ENCODE results near the gene WWP2.

The WWP2 gene

GRCh38 chr16:69890114-69890891 lies 128.2 kb downstream of the WWP2 start:
- no peak for DNase-seq (ENCODE audit: low read depth)

DNA sequence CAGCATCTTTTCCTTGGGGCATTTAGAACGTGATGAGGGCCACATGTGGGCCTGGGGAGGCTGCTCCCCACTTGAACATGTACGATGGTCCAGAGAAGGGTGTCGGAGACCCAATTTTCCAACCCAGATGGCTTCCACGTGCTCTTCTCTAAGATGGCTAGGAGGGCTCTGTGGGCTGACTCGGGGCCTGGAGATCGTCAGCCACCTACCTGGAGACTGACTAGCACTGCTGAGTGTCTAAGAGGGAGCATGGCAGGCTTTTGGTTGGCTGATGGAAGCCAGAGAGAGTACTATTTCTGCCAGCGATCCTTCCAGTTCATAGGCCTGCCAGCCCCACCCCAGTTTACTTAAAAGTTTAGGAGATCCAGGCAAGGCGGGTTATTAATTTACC lies 128.8 kb downstream of the WWP2 start:
- DNase-seq (ENCODE audit: low read depth), result no peak

DNA sequence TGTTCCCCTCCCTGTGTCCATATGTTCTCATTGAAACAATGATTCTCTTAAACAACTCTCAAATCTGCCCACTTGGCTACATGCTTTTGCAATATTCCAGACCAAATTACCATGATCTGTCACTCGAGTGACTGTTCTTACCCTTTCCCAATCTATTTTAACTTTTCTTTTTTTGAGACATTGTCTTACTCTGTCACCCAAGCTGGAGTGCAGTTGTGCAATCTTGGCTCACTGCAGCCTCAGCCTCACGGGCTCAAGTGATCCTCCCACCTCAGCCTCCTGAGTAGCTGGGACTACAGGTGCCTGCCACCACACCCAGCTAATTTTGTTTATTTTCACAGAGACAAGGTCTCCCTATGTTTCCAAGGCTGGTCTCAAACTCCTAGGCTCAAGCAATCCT lies 130.2 kb downstream of the WWP2 start:
- no peak for DNase-seq (ENCODE audit: low read depth)

DNA sequence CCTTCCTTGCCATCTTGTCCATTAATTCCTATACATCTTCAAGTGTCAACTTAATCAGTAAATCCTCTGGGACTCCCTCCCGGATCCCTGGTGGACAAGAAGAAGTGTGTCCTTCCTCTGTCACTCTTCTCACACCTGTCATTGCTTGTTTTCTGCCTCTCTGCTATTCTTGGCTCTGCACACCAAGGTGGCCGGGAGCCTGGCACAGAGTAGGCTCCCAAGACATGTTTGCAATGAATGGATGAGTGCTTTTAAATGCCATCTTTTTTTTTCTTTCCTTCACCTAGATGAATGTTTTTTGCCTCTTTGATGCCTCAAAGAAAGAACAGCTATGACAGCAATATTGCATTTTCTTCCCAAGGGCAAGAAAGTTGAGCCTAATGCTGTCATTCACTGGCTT lies 131.0 kb downstream of the WWP2 start:
- DNase-seq (ENCODE audit: low read depth), result no peak

GRCh38 chr16:69894676-69895075 lies 132.5 kb downstream of the WWP2 start:
- no peak for DNase-seq (ENCODE audit: low read depth)

GRCh38 chr16:69903865-69904415 lies 141.8 kb downstream of the WWP2 start:
- no peak for DNase-seq (ENCODE audit: low read depth)

- no peak for DNase-seq (ENCODE audit: low read depth)
Observed at GRCh38 chr16:69904495-69905170, 142.5 kb downstream of the WWP2 start.

- no peak for DNase-seq (ENCODE audit: low read depth)
Observed at GRCh38 chr16:69905171-69905555, 143.0 kb downstream of the WWP2 start.

- DNase-seq (ENCODE audit: low read depth), result no peak
Observed at GRCh38 chr16:69906838-69907401, 144.8 kb downstream of the WWP2 start.

DNA sequence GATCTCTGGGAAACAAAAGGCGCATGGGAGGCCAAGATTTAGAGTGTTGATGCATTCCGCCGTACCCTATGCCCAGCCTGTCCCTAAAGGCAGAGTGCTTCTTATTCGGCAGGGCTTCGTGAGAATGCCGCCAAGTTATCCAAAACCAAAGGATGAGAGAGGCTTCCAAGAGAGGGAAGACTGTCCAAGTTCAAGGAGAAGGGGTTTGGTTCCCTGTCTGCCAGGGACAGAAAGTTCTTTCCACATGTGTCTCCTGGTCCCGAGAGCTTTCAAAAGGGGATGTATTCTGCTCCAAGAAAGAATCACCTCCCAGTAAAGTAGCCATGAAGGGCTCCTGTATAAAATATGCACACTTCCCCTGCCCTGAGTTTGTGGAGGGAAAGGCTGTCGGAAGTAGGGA lies 146.9 kb downstream of the WWP2 start:
- no peak for DNase-seq (ENCODE audit: low read depth)

GRCh38 chr16:69909760-69910159 lies 147.6 kb downstream of the WWP2 start:
- no peak for DNase-seq (ENCODE audit: low read depth)

DNA sequence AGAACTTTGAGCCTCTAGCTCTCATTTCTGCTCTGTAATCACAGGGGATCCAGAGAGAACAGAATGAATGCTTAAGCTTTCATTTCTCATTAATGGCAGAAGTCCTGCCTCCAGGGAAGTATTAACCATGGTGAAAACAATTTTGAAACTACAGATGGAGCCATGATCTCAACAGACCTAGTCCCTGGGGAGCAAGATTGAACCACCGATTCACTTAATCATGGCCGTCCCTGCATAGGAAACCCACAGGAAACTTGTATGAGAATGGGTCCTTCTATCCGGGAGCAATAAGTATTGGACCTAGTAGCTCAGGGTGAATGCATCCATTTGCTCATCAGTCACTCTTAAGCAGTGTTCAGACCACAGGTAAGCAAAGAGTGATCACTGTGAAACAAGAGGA lies 148.8 kb downstream of the WWP2 start:
- DNase-seq (ENCODE audit: low read depth), result no peak

DNA sequence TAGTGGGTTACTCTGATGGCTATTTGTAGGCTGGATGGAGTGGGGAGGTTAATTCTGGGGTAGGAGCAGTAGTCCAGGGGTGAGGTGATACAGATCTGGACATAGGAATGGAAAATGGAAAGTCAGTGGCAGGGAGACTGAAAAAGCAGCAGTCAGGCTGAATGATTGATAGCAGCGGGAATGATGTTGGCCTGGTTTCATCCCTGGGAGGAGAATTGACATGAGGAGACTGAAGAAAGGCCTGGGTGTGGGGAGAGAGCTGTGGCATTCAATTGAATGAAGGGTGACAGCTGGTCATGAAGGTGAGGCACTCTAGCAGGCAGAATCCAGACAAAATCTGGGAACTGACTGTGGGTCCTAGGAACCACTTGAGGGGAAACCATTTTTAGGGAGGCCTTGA lies 154.3 kb downstream of the WWP2 start:
- no peak for DNase-seq (ENCODE audit: low read depth)

DNA sequence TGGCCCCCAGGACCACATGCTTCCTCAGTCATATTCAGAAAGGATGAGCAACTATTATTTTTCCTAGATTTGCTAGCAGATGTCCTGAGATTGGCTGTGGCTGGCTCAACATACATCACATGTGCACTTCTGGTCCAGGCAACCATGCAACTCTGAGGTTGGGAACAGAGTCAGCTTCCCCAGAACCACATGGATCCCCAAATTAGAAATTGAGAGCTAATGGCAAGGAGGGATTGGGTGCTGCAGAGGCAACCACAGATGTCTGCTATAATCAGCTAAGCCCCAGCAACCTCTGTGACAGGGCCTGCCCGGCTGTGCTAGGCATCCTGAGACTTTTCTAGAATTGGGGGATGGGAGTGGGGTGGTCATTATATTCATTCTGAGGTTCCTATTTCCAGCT lies 155.2 kb downstream of the WWP2 start:
- DNase-seq (ENCODE audit: low read depth), result no peak

DNA sequence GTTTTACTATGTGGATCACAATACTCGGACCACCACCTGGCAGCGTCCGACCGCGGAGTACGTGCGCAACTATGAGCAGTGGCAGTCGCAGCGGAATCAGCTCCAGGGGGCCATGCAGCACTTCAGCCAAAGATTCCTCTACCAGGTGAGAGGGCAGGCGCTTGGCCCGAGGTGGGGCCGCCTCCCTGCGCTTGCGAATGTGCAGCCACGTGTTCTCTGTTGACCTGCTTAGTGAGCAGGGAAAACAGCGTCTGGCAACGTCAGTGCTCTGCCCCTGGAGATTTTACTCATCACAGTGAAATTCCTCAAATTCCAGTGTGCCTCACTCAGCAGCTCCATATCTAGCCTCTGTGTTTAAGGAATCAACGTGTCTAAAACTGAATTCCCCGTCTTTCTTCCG lies 155.6 kb downstream of the WWP2 start:
- no peak for DNase-seq (ENCODE audit: low read depth)

- DNase-seq (ENCODE audit: low read depth), result no peak
Observed at GRCh38 chr16:69918241-69918640, 156.1 kb downstream of the WWP2 start.

DNA sequence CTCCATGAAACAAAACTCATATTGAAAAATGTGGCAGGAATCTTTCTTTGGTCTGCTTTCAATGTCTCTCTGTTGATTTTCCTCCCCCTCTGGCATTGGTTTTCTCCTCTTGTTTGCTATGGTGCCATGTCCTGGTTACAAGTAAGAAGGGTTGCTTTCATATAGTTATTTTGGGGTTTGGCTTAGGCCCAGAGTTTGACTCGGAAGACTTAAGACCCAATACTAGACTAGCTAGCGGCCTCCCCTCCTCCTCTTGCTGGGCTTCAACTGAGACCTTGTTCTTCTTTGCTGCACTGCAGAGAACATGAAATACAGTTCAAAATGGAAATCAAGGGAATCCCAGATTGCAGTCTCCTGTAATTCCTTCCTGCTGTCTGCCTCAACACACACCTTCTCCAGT lies 159.0 kb downstream of the WWP2 start:
- DNase-seq (ENCODE audit: low read depth), result no peak

GRCh38 chr16:69922200-69922599 lies 160.1 kb downstream of the WWP2 start:
- no peak for DNase-seq (ENCODE audit: low read depth)

GRCh38 chr16:69924041-69924775 lies 162.1 kb downstream of the WWP2 start:
- no peak for DNase-seq (ENCODE audit: low read depth)

- DNase-seq (ENCODE audit: low read depth), result no peak
Observed at GRCh38 chr16:69924777-69925191, 162.7 kb downstream of the WWP2 start.

GRCh38 chr16:69925311-69925710 lies 163.2 kb downstream of the WWP2 start:
- no peak for DNase-seq (ENCODE audit: low read depth)

DNA sequence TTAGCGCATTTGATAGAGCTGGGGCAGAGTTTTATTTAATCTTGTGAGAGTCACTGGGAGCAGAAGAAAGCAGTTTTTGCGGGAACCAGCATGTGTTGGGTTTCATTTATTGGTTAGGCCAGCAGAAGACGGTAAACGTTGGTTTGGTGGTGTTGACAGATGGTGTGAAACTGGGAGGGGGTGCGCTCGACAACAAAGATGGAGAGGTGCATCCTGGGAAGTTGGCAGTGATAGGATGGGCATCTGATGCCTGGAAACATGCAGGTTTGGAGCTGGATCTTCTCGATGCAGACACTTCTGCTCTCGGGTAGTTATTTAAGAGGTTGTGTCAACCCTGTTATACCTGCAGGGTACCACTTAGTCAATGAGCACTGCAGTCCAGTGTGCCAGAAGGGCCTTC lies 164.1 kb downstream of the WWP2 start:
- DNase-seq (ENCODE audit: low read depth), result no peak
